Loucy (cell line): ENCODE data around the gene NSFL1C.

Source experiments
- EZH2phosphoT487 ChIP-seq: fragments of 200-600 bp; IDR thresholded peaks from 2 replicates; pipeline ENCODE4 v1.6.1; 2018; ENCODE audit warnings: antibody characterized with exemption, mild to moderate bottlenecking, moderate library complexity, borderline replicate concordance
- TF ChIP-seq, protein P1 (sequence below): fragments of 200-600 bp; sonication (generic); conservative IDR thresholded peaks from 2 replicates; pipeline ENCODE4 v1.5.1; 2014; ENCODE audit warnings: mild to moderate bottlenecking, antibody characterized with exemption, low read length

DNA sequence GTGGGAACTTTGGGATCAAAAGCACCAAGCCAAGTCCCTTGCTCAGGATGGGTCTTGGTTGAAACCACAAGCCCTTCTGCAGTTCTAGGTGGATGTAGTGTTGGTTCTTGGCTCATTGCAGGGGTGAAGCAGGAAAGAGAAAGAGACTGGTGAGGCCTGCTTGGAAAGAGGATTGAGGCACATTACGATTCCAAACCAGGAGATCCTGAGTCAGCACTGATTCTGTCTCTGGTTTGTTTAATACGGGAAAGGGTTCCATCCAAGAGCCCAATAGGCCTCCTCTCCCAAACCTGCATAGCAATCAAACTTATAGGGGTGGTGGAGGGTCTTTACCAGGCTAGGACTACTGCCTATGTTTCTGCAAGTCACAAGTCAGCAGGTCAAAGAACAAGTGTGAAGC, 24.3 kb downstream of the NSFL1C start:
- TF ChIP-seq, protein P1, sequence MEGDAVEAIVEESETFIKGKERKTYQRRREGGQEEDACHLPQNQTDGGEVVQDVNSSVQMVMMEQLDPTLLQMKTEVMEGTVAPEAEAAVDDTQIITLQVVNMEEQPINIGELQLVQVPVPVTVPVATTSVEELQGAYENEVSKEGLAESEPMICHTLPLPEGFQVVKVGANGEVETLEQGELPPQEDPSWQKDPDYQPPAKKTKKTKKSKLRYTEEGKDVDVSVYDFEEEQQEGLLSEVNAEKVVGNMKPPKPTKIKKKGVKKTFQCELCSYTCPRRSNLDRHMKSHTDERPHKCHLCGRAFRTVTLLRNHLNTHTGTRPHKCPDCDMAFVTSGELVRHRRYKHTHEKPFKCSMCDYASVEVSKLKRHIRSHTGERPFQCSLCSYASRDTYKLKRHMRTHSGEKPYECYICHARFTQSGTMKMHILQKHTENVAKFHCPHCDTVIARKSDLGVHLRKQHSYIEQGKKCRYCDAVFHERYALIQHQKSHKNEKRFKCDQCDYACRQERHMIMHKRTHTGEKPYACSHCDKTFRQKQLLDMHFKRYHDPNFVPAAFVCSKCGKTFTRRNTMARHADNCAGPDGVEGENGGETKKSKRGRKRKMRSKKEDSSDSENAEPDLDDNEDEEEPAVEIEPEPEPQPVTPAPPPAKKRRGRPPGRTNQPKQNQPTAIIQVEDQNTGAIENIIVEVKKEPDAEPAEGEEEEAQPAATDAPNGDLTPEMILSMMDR = no peak
- TF ChIP-seq EZH2phosphoT487 = no peak
